Heart right ventricle (tissue), 16 donors: ENCODE data around the gene CENPP. TPM values are rescaled to one million over a fixed set of nuclear protein-coding genes. Genes with fewer than 3 reads are reported as not detected.

Source experiments
- ATAC-seq, 8 donors: fragments of 200-7000 bp; cut with Tn5 transposase; one replicate each; pipeline ENCODE4 v1.9.1; 2020; ENCODE audit warnings: mild to moderate bottlenecking in 8 of 8, moderate library complexity in 8 of 8, moderate number of reproducible peaks in 1 of 8
- DNase-seq, 2 donors: peaks; one replicate each; pipeline ENCODE4 v3.0.0-alpha.2; 2020
- H3K27ac ChIP-seq, 10 donors: fragments of 200-600 bp; sonication (generic) in 2 of 10; one replicate each; pipeline versions ENCODE4 v1.5.0 to v1.8.0; 2020 to 2022; ENCODE audit warnings: mild to moderate bottlenecking in 3 of 10
- H3K27me3 ChIP-seq, 7 donors: fragments of 200-600 bp; one replicate each; pipeline ENCODE4 v1.8.0; 2021 to 2022; ENCODE audit warnings: mild to moderate bottlenecking in 2 of 7
- H3K36me3 ChIP-seq, 9 donors: fragments of 200-600 bp; sonication (generic) in 1 of 9; one replicate each; pipeline versions ENCODE4 v1.5.0 to v1.8.0; 2020 to 2022; ENCODE audit warnings: mild to moderate bottlenecking in 2 of 9
- H3K4me1 ChIP-seq, 9 donors: fragments of 200-600 bp; sonication (generic) in 1 of 9; one replicate each; pipeline versions ENCODE4 v1.5.0 to v1.8.0; 2020 to 2022; ENCODE audit warnings: mild to moderate bottlenecking in 4 of 9
- H3K4me3 ChIP-seq, 10 donors: fragments of 200-600 bp; sonication (generic) in 2 of 10; one replicate each; pipeline versions ENCODE4 v1.5.0 to v1.8.0; 2020 to 2022; ENCODE audit warnings: mild to moderate bottlenecking in 7 of 10, moderate library complexity in 2 of 10
- H3K9me3 ChIP-seq, 11 donors: fragments of 200-600 bp in 10 of 11; sonication (generic) in 2 of 11; one replicate each; pipeline versions ENCODE4 v1.5.0 to v1.8.0; 2013 to 2022; ENCODE audit warnings: mild to moderate bottlenecking in 2 of 11, control low read depth in 1 of 11, moderate library complexity in 1 of 11
- CTCF ChIP-seq, 9 donors: fragments of 200-600 bp; sonication (generic) in 2 of 9; IDR thresholded peaks; one replicate each; pipeline versions ENCODE4 v1.5.0 to v1.8.0; 2021 to 2022; ENCODE audit warnings: antibody characterized with exemption in 9 of 9, mild to moderate bottlenecking in 5 of 9, moderate library complexity in 1 of 9
- WGBS, 2 donors: extraction: QIAGEN DNeasy Blood & Tissue Kit; methylation state at CpG; one replicate each; pipeline ENCODE4 v1.1.7; 2013; ENCODE audit warnings: inconsistent platforms in 1 of 2; 5-methylcytosine and 5-hydroxymethylcytosine counted together
- intact Hi-C, 10 donors: fragments of 100-400 bp; cut with DNase I; formaldehyde crosslinking; loops; one replicate each; pipeline versions ENCODE4 v1.11.1 to v1.14.2; 2022
- polyA plus RNA-seq, 2 donors: library from polyadenylated mRNA; stranded (reverse); fragments of 200-250 nt; gene quantifications; one replicate each; pipeline ENCODE4 v1.2.3, GENCODE V29; 2013
- total RNA-seq, 10 donors: library from RNA; stranded (reverse); fragmentation: NEBNext Ultra II Directional in 3 of 10; extraction: Animal tissue kit (Norgen Biotek cat#: 25700) in 3 of 10; gene quantifications; one replicate each; pipeline versions ENCODE4 v1.2.1 to v1.2.4, GENCODE V29; 2021 to 2023
- donor health status: Arrhythmogenic right ventricular cardiomyopathy.
- donor health status: ischemic (EF 13 %, LVEDD 7.1; RV severe dilation, severe dysfunction).
- donor health status: healthy with polysubstance abuse.
- donor health status: DM: no; HTN: yes; CAD: no.
- donor health status: DM: no; HTN: no; CAD: no.
- donor health status: ischemic (EF 25% LVEDD 6.9; RV normal size, moderate dysfunction).
- donor health status: ischemic (EF 25% LVEDD 5.7; RV mildly dilated, moderate dysfunction).
- donor health status: healthy.
- donor health status: DM: yes; HTN: yes; CAD: no.
- donor health status: Ischemic cardiomyopathy.
- donor health status: ischemic (EF 35%, LVEDD 5.7; RV mildly dilated, moderate dysfunction).
- donor health status: nonischemic (EF 11% LVEDD 7.7; RV severe dilation, severe dysfunction).
- donor health status: DM: yes; HTN: yes; CAD: no.
- donor health status: PGD.
- donor health status: ischemic (EF 29% LVEDD 5.4; RV normal size, mild dysfunction).
- donor health status: nonischemic (EF 23%, LVEDD 6.1; RV moderate dilation, normal function).

CENPP gene
- total and polyA plus RNA-seq, 12 donors = 1.3 to 5.2 (median 2.8) TPM

- Histone ChIP-seq H3K27me3 (no peaks in the 10 kb centered on the region), H3K36me3 (no peaks in the 10 kb centered on the region), H3K4me3 (no peak overlapping the region), H3K4me1 (no peaks in the 10 kb centered on the region), H3K9me3 (no peaks in the 10 kb centered on the region), H3K27ac (peak overlapping the region in 6 of 10 donors; percentile 16 to 53 (median 30))
- ATAC-seq (peak in 1 of 8 donors; percentile 30), DNase-seq (no peak)
- no peak for TF ChIP-seq CTCF (IDR thresholded peaks at IDR 0.05)
- 71 to 77% methylated on average over 3 of the region's 3 CpGs for WGBS, 2 donors
- intact Hi-C loops = no loop called here
Measured at GRCh38 chr9:92385001-92385400, 59.2 kb downstream of the CENPP start.

GRCh38 chr9:92385477-92385876 lies 59.7 kb downstream of the CENPP start:
- TF ChIP-seq CTCF (IDR thresholded peaks at IDR 0.05) = no peak
- Histone ChIP-seq H3K27me3 (no peaks in the 10 kb centered on the region), H3K4me3 (no peak overlapping the region), H3K36me3 (no peaks in the 10 kb centered on the region), H3K4me1 (no peaks in the 10 kb centered on the region), H3K27ac (peak overlapping the region in 5 of 10 donors; percentile 6 to 42 (median 22)), H3K9me3 (no peaks in the 10 kb centered on the region)
- ATAC-seq (no peak), DNase-seq (no peak)
- intact Hi-C loops = no loop called here
- WGBS, 2 donors = 65 to 69% methylated on average over 6 of the region's 6 CpGs

- H3K36me3 ChIP-seq = no peaks in the 10 kb centered on the region
- H3K27me3 ChIP-seq = no peaks in the 10 kb centered on the region
- H3K9me3 ChIP-seq = no peaks in the 10 kb centered on the region
- H3K27ac ChIP-seq = peak overlapping the region in 4 of 10 donors; percentile 6 to 42 (median 19)
- no peak for DNase-seq
- H3K4me1 ChIP-seq = no peaks in the 10 kb centered on the region
- 93 to 95% methylated on average over 4 of the region's 4 CpGs for WGBS, 2 donors
- H3K4me3 ChIP-seq = no peak overlapping the region
- TF ChIP-seq CTCF (IDR thresholded peaks at IDR 0.05) = no peak
- no peak for ATAC-seq
- intact Hi-C loops = no loop called here
Measured at GRCh38 chr9:92385953-92386352, 60.2 kb downstream of the CENPP start.

- intact Hi-C loops = no loop called here
- no peak overlapping the region for H3K4me3 ChIP-seq
- ATAC-seq (no peak), DNase-seq (no peak)
- no peak overlapping the region for H3K27ac ChIP-seq
- H3K9me3 ChIP-seq = peaks cover 0 to 6% (median 0%) of the 10 kb centered on the region in 11 donors
- no peaks in the 10 kb centered on the region for H3K27me3 ChIP-seq
- 84 to 87% methylated on average over 2 of the region's 2 CpGs for WGBS, 2 donors
- H3K4me1 ChIP-seq = peaks cover 0 to 12% (median 0%) of the 10 kb centered on the region in 9 donors
- no peak for TF ChIP-seq CTCF (IDR thresholded peaks at IDR 0.05)
- peaks cover 0 to 10% (median 0%) of the 10 kb centered on the region in 9 donors for H3K36me3 ChIP-seq
Measured at GRCh38 chr9:92392690-92393089, 66.9 kb downstream of the CENPP start.
